NOMO-1 treated with dmso at 0.1 percent for 144 hours (cell line): Measurements from ENCODE around the gene CDH23.

Experiments
- DNase-seq: peaks from one replicate; lab custom pipeline; 2025; ENCODE audit not compliant: unreplicated experiment; lab: John Stamatoyannopoulos, UW

CDH23 gene

DNA sequence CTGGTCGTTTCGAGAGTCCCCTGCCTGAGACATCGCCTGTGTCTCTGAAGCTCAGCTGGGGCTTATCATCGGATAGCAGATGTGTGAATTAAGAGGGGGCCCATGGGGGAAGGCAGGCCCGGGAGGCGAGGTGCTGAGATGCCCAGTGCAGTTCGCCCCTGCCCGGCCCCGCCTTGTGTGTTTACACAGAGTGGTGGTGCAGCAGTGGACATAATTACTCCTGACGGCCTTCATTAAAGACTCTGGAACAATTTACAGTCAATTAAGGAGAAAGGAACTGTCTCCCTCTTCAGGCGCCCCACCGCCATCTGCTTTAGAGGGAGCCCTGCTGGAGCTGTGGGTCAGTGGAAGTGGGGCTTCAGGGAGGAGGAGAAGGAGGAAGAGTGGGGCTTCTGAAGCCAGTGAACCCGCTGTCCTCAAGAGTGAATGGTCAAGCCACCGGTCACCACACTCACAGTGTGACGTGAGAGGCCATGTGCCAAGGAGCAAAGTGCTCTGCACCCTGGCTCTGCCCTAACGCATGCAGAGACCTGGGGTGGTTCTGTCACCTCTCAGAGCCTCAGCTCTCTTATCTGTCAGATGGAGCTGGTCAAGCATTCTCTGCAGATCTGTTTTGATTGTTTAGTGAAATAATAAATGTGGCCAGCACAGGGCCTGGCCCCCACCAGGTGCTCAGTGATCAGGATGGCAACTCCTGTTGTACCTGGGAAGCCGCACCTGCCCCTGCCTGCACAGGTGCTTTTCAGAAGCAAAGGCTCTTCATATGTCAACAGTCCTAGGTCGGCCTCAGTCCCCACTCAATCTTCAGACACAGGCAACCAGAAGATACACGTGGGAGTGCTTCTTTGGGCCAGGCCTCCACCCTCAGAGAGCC, 65.6 kb downstream of the CDH23 start:
- no peak for DNase-seq

DNA sequence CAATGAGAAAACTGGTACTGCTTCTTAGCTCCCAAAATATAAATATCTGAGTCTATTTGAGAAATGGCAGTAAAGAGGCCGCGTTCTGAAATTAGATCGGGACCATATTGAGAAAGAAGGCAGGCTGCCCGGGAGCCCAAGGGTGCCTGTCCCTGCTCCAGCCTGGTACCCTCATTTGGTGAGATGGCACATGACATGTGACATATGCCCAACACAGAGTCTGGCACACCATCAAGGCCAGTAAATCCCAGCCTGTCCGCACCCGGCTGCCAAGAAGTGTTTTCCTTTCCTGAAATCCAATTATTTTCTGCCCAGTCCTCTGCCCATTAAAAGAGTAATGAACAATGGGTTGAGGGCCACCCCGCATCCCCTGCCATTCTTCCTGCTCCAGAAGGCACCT, 66.4 kb downstream of the CDH23 start:
- no peak for DNase-seq

DNA sequence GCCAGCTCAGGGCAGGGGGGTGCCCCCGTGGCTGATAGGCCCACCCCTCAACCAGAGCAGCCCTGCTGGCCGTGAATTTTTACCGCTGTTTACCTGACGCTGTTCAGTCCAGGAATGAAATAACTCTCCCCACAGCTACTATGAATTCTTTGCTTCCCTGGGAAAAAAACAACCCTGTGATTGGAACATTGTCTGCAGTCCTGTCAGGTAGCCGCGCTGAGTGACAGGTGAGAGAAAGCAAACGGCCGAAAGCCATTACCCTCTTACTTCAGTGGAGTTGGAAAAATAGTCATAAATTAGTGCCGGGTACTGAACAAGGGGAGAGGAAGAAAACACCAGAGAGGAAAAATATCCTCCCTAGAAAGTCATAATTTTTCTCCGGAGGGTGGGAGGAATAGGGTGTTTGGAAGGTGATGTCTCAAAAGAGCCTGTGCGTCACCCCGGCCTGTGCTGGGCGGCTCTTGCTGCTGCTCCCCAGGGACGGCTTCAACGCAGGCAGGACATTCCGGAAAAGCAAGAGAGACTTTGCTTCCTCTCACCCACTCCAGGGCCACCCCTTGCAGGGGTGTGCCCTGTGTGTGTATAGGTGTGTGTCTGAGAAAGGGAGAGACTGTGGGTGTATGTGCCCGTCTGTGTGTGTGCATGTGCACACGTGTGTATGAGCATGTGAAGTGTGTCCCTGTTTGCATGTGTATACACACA, 69.0 kb downstream of the CDH23 start:
- no peak for DNase-seq

DNA sequence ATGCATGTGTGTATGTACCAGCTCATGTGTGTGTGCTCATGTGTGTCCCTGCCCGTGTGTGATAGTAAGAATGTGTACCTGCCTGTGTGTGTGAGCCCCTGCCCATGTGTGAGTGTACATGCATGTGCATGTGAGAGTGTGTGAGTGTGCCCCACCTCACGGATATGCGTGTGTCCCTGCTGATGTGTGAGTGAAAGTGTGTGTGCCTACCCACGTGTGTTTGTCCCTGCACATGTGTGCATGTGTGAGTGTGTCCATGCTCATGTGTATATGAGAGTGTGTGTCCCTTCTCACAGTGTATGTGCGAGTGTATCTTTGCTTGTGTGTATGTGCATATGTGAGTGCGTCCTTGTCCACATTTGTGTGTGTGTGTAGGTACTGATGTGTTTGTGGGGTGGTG, 69.6 kb downstream of the CDH23 start:
- no peak for DNase-seq

DNA sequence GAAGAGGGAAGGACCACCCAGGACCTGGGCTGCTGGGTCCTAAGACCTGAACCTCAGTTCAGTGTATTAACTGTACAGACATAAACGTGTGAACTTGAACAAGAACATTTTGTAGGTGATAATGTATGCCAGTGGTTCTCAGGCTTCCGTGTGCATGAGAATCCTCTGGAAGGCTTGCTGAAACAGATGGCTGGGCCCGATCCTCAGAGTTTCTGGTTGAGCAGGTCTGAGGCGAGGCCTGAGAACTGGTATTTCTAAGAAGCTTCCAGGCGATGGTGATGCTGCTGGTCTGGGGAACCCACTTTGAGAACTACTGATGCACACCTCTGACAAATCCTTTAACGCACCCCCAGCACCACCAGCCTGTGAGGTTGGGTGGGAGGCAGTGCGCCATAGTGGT, 70.4 kb downstream of the CDH23 start:
- DNase-seq: no peak

DNA sequence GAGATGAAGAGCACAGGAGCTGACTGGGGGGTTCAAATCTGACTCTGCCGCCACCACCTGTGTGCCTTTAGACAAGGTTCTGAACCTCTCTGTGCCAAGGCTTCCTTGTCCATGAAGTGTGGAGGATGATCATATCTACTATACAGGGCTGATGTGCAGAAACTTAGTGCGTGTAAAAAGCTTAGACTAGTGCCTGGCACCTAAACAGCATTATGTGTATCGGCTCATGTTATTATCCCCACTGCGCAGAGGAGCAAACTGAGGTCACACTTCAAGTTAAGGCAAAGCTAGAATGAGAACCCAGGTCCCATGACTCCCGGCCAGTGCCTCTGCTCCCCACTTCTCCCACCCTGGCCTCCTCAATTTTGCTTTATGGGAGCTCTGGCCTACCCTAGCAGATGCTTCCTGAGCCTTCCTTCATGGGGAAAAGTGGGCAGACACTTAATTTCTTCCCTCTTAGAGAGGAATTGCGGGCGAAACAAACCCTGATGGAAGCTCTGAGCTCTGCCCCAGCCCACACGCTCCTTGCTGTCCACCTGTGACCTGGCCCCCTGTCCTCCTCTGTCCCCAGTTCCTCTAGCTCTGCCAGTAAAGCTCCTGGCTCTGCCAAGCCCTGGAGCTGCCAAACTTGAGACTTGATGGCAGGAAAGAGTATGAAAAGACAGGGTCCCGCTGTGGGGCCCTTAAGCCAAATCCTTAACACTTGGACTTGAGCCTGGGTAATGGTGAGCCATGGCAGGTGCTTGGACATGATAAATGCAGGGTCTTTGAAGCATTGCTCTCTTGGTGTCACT, 71.0 kb downstream of the CDH23 start:
- no peak for DNase-seq

DNA sequence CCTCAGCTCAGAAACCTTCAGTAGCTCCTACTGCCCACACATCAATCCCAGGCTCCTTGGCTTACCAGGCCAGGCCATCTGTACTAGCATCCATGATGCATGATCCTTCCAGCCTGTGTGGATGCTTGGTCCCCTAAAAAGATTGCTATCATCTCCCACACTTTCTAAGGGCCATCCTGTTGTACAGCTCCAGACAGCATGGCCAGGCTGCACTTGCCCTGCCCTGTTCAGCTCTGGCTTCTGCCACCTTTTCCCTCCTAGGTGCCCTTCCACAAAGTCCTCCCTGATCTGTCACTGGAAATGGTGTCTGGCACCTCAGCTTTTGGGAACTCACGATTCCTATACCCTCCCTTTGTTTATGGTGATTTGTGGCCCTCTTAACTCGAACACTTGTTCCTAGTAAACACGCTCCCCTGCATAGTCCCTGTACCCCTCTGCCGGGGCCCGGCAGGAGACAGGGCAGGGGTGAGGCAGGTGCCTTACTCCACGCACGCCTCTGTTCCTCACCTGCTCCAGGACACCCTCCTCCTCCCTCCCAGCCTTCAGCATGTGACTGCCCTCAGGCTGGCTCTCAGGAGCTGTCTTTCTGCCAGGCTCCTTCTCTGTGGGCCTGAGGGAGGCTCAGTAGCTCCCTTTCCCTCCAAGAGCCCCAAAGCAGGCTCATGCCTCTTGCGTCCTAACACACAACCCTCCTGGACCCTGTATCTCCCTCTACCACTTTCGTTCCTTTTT, 71.8 kb downstream of the CDH23 start:
- no peak for DNase-seq

DNA sequence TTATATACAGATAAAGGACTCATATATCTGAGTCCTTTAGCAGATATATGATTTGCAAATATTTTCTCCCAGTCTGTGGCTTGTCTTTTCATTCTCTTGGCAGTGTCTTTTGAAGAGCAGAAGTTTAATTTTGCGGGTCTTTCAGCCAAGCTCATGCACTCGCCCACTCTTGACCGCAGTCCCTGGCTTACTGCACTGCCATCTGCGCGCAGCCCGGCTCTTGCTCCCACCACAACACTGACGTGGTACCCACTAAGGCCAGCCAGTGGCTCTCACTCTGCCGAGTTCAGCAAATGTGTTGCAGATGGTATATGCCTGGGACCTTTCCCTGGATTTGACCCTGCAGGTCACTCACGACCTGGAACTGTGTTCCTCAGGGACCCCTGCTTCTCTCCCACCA, 74.3 kb downstream of the CDH23 start:
- no peak for DNase-seq

DNA sequence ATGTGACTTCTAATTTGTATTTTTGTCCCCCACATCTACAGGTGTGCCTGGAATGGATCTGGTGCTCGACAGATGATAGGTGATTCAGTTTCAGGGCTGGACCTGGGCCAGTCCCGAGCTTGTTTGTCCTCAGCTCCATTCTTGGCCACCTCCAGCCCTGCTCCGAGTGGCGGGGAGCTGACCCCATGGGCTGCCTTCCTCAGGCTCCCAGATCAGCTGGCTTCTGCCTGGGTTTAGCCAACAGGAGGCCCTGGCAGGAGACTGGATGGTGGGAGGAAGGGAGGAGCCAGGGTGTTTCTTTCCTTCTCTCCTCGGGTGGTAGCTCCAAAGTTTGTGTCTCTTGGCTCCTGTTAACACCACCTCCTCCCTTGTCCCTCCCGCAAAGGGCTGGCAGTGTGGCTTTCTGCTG, 75.2 kb downstream of the CDH23 start:
- no peak for DNase-seq

DNA sequence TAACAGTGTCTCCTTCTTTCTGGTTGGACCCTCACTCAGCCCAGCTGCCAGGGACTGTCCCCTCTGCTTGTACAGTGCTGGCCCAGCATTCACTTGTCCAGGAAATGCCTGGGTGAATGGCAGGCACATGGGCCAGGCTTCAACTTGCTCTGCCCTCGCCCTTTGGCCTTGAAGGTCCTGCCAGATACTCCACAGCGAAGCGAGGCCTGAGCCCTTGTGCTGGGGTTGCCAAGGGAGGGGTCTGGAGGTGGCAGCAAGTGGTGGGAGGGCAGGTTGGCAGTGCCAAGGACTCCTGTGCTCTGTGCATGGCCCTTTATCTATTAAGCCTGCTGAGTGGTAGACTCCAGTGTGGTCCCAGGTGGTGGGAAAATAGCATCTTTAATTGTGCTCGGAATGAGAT, 75.7 kb downstream of the CDH23 start:
- DNase-seq: no peak

DNA sequence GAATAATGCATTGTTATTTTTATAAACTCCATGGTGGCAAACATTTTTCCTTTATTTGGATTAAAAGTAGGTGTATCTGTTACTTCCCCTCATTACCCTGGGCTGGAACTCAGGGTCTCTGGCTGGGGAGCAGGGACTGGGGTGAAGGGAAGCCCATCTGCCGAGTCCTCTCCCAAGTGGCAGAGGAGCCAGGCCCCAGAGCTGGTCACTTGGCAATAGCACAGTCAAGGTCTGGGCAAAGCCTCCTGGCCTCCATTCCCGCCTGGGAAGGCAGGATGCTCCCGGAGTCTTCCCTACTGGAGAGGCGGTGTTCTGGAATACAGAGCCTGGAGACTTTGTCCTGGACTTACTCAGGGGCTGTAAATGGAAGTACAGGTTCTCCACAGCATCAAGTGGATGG, 76.2 kb downstream of the CDH23 start:
- DNase-seq: no peak

DNA sequence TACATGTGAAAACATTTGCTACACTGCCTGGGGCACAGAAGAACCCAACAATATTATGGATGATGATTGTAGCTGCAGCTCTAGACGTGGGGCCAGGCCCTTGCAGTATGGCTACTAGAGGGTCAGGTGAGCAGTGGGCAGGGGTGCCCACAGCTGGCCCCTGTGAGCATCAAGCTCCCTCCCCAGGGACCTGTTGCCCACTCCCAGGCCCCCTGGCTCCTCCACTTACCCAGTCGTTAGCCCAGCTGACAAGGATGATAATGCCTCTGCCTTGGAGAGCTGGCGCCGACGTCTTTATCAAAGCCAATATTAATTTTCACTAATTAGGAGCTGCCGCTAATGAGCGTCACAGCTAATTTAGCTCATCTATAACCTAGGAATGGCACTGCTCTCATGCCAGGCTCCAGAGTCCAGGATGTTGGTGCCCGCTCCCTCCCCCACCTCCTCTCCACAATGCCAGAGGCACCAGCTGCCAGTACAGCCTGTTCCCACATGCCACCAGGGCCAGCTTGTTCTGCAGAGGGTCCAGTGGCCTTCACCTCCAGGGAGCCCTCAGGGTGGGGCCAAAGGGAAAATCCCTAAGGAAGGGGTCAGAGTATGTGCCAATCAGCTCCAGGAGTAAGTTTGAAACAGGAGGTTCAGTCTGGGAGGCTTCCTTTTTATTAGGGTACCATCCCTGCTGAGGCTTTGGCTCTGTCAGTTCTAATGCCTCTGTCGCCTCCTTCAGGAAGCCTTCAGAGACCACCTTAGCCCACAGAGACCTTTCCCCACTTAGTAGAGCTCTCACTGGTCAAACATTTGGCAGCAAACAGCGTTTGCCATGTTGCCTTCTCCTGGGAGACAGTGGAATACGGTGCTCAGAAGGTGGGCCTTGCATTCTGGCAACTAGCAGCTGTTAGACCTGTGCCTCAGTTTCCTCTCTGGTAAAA, 77.2 kb downstream of the CDH23 start:
- no peak for DNase-seq

DNA sequence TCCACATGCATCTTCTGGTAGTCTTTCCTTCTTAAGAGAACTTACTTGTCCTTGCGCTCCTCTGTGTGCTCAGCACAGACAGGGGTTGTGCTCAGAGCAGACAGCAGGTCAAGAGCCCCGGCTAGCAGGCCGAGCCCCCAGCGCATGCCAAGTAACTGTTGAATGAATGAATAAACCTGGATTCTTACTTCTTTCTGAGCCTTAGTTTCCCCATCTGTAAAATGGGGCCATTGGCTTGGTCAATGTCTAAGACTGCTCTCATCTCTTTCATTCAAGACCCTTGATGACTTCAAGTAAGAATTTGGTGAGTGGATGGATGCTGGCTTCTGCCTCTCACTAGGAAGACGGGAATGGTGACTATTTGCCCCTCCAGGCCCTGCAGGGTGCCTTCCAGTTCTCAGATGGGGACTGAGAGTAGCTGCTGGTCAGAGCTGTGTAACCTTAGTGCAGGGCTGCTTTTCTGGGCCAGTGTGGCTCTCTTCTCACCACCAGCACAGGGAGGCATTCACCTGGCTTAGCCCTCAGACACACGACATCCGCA, 78.1 kb downstream of the CDH23 start:
- no peak for DNase-seq

DNA sequence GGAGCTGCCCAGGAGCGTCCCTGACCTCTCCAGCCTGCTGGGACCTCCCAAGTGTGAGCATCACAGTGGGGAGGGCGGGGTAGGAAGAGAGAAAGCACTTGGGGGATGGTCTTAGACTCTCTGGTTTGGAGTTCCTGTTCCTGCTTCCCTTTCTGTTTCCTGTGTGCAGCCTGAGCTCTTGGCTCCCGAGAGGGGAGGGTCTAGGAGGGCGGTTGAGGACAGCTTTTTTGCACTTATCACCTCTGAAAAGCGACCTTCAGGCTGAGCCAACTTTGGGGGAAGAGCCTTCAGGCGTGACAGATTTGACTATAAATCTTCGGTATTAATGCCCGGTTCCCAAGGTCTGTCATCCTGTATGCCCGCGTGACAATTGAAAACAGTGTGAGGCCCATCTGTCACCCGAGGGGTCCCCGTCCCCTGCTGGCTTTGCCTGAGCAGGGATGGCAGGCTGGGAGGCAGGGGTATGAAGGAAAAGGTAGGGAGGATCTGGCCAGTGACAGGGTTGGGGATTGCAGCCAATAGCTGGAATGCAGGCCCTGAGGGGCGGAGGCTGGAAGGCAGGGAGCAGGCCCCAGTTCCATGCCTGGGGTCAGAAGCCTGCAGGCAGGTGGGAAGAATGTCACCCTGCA, 78.6 kb downstream of the CDH23 start:
- peak; percentile 54 for DNase-seq

DNA sequence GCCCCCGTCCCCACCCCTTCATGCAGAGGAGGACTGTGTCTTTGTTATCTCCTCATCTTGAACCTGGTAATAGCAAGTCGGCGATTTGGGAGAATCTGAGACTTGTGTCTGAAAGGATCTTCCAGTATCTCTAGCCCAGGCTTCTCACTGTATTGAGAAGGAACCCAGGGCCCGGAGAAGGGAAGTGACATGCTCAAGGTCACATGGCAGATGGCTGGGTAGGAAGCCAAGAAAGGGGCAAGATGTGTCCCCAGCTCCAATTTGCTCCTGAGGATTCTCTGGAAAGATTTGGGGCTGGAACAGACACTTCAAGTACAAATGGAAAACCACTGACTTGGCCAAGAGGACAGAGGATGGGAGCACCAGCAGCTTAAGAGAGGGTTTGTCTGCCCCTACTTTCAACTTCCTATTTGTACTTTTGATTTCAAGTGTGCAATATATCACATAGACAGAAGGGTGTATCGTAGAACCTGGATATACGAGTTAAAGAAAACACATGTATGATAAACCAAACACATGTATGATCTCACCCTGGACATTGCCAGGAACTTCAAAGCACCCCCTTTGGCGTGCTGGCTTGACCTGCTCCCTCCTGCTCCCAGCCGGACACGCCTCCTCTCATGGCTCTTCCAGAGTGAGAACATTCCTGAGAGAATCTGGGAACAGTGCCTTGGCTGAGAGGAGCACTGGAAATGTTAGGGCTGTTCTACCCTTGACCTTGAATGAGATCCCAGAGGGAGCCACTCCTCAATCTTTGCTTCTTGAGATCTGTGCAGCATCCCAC, 79.7 kb downstream of the CDH23 start:
- no peak for DNase-seq

DNA sequence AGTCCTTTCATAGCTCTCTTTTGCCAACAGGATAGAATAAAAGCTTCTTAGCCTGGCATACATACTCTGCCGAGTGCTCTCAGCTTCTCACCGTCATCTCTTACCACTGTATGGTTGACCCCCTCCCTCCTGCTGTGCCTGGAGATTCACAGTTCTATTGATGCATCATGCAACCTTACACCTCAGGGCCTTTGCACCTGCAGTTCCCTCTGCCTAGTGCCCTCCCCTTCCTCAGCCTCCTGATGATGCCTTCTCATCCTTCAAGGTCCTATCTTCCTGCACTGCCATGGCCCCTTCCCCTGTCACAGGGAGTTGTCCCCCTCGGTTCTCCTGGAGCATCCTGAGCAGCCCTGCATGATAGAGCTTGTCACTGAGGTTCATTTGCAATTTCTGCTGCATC, 81.5 kb downstream of the CDH23 start:
- DNase-seq: no peak

DNA sequence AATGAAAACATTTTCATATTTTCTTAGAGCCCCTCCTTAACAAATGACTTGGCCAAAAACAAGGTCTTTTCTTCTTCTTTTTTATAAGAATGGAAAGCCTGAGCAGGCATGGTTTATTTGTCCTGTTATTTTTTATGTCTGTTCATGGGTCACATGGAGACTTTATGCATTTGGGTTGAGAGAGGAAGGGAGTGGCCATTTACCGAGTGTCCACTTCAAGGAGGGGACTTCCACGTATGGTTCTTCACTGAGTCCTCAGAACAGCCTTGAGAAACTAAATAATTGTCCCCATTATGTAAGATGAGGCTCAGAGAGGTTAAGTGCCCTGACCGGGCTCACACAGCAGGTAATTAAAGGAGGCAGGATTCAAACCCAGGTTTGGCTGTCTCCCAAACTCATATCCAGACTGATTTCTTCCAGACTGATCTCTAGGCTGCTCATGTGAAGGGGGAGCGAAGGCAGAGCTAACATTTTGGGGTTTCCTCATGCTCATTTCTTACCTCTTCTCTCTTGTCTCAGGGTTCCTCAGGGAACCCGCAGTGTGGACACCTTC, 82.2 kb downstream of the CDH23 start:
- no peak for DNase-seq

DNA sequence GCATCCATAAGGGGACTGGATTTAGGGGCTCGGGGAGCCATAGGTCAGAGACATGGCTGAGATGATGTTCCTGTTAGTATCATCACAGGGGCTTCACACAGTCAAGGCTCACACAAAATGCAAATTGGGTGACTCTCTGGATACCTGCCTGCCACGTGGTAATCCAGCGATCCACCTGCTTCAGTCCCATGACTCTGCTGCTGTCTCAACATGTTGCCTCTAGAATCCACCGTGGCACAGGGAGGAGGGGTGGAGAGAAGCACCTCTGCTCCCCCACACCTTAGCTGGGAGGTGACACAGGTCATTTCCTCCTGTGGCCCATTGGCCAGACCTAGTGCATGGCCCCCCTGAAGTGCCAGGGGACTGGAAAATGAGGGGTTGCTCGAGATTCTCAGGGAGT, 83.1 kb downstream of the CDH23 start:
- DNase-seq: no peak
